ENCODE data around the gene KRTAP10-11. TPM values are rescaled to one million over a fixed set of nuclear protein-coding genes. Genes with fewer than 3 reads are reported as not detected.

The KRTAP10-11 gene
- total RNA-seq, 5 donors from 2014 or later (not counting 1 experiment from before 2014, with no cell fraction given), result not detected

GRCh38 chr21:44670642-44671432, 24.6 kb downstream of the KRTAP10-11 start:
- ATAC-seq (replicated peaks in 1 of 4) (no peak), DNase-seq (no peak)
- Histone ChIP-seq H3K9me3 (peaks cover 4% of the 10 kb centered on the region), H3K4me3 (ENCODE audit: control insufficient read depth in 1 of 2, extremely low read depth in 1 of 2, low read length in 1 of 2) (no peak overlapping the region), H3K27me3 (replicated peaks in 1 of 2; ENCODE audit: control insufficient read depth in 2 of 2, extremely low read depth in 1 of 2, insufficient read depth in 2 of 2, low read length in 1 of 2) (peaks cover 0 to 7% of the 10 kb centered on the region in 2 experiments), H3K4me1 (ENCODE audit: control insufficient read depth in 1 of 2, extremely low read depth in 1 of 2, insufficient read depth in 2 of 2, low read length in 2 of 2) (no peaks in the 10 kb centered on the region), H3K27ac (ENCODE audit: low read length) (no peak overlapping the region), H3K36me3 (ENCODE audit: control insufficient read depth in 2 of 2, extremely low read depth in 1 of 2, insufficient read depth in 1 of 2, low read length in 1 of 2) (no peaks in the 10 kb centered on the region)
- H3K9me3 Mint-ChIP-seq, result peaks cover 8 to 41% (median 20%) of the 10 kb centered on the region in 3 donors
- WGBS (ENCODE audit: insufficient coverage), result 90% methylated on average over 3 of the region's 3 CpGs
- H3K27ac Mint-ChIP-seq, result no peak overlapping the region
- H3K27me3 Mint-ChIP-seq, result peaks cover 0 to 7% of the 10 kb centered on the region in 2 donors
- H3K36me3 Mint-ChIP-seq, result peaks cover 11% of the 10 kb centered on the region
- H3K4me3 Mint-ChIP-seq, result no peak overlapping the region
- ChIA-PET POLR2A (no interaction called here), CTCF (no interaction called here)
- H3K4me1 Mint-ChIP-seq, result peaks cover 0 to 1% (median 0%) of the 10 kb centered on the region in 3 donors

- CTCF ChIA-PET, result no interaction called here
- no peak for ATAC-seq (replicated peaks in 1 of 4)
- Histone ChIP-seq H3K36me3 (ENCODE audit: control insufficient read depth in 2 of 2, extremely low read depth in 1 of 2, insufficient read depth in 1 of 2, low read length in 1 of 2) (no peaks in the 10 kb centered on the region), H3K27me3 (replicated peaks in 1 of 2; ENCODE audit: control insufficient read depth in 2 of 2, extremely low read depth in 1 of 2, insufficient read depth in 2 of 2, low read length in 1 of 2) (peaks cover 0 to 7% of the 10 kb centered on the region in 2 experiments), H3K9me3 (peaks cover 4% of the 10 kb centered on the region), H3K27ac (ENCODE audit: low read length) (no peak overlapping the region), H3K4me1 (ENCODE audit: control insufficient read depth in 1 of 2, extremely low read depth in 1 of 2, insufficient read depth in 2 of 2, low read length in 2 of 2) (no peaks in the 10 kb centered on the region), H3K4me3 (ENCODE audit: control insufficient read depth in 1 of 2, extremely low read depth in 1 of 2, low read length in 1 of 2) (no peak overlapping the region)
- Mint-ChIP-seq H3K9me3 (peaks cover 9 to 41% (median 20%) of the 10 kb centered on the region in 3 donors), H3K4me3 (no peak overlapping the region), H3K27me3 (peaks cover 0 to 2% of the 10 kb centered on the region in 2 donors), H3K36me3 (peaks cover 11% of the 10 kb centered on the region), H3K4me1 (no peaks in the 10 kb centered on the region), H3K27ac (no peak overlapping the region)
- POLR2A ChIA-PET, result no interaction called here
- no CpG with 5 or more reads among the region's 1 CpG for WGBS (ENCODE audit: insufficient coverage)
- DNase-seq, result no peak
These were observed 25.7 kb downstream of the KRTAP10-11 start for GRCh38 chr21:44671911-44672310.

GRCh38 chr21:44677881-44678280, 31.7 kb downstream of the KRTAP10-11 start:
- 95% methylated on average over 3 of the region's 13 CpGs for WGBS (ENCODE audit: insufficient coverage)
- Histone ChIP-seq H3K27ac (ENCODE audit: low read length) (no peak overlapping the region), H3K9me3 (peaks cover 4% of the 10 kb centered on the region), H3K4me3 (ENCODE audit: control insufficient read depth in 1 of 2, extremely low read depth in 1 of 2, low read length in 1 of 2) (no peak overlapping the region), H3K4me1 (ENCODE audit: control insufficient read depth in 1 of 2, extremely low read depth in 1 of 2, insufficient read depth in 2 of 2, low read length in 2 of 2) (no peaks in the 10 kb centered on the region), H3K36me3 (ENCODE audit: control insufficient read depth in 2 of 2, extremely low read depth in 1 of 2, insufficient read depth in 1 of 2, low read length in 1 of 2) (no peaks in the 10 kb centered on the region), H3K27me3 (replicated peaks in 1 of 2; ENCODE audit: control insufficient read depth in 2 of 2, extremely low read depth in 1 of 2, insufficient read depth in 2 of 2, low read length in 1 of 2) (no peaks in the 10 kb centered on the region)
- Mint-ChIP-seq H3K4me3 (no peak overlapping the region), H3K27me3 (peaks cover 0 to 4% of the 10 kb centered on the region in 2 donors), H3K9me3 (peaks cover 3 to 17% (median 8%) of the 10 kb centered on the region in 3 donors), H3K27ac (no peak overlapping the region), H3K4me1 (no peaks in the 10 kb centered on the region), H3K36me3 (peaks cover 2% of the 10 kb centered on the region)
- POLR2A ChIA-PET, result no interaction called here
- DNase-seq, result no peak
- no peak for ATAC-seq (replicated peaks in 1 of 4)
- CTCF ChIA-PET, result no interaction called here

GRCh38 chr21:44681152-44681551, 34.9 kb downstream of the KRTAP10-11 start:
- Mint-ChIP-seq H3K27me3 (peaks cover 6 to 8% of the 10 kb centered on the region in 2 donors), H3K9me3 (no peaks in the 10 kb centered on the region), H3K27ac (no peak overlapping the region), H3K4me1 (peaks cover 0 to 6% (median 3%) of the 10 kb centered on the region in 3 donors), H3K4me3 (no peak overlapping the region), H3K36me3 (no peaks in the 10 kb centered on the region)
- ATAC-seq (replicated peaks in 1 of 4), result no peak
- H3K27ac ChIP-seq (ENCODE audit: low read length), result no peak overlapping the region
- ChIA-PET CTCF (no interaction called here), POLR2A (no interaction called here)
- no peaks in the 10 kb centered on the region for H3K9me3 ChIP-seq
- H3K4me3 ChIP-seq (ENCODE audit: control insufficient read depth in 1 of 2, extremely low read depth in 1 of 2, low read length in 1 of 2), result no peak overlapping the region
- no peaks in the 10 kb centered on the region for H3K36me3 ChIP-seq (ENCODE audit: control insufficient read depth in 2 of 2, extremely low read depth in 1 of 2, insufficient read depth in 1 of 2, low read length in 1 of 2)
- H3K4me1 ChIP-seq (ENCODE audit: control insufficient read depth in 1 of 2, extremely low read depth in 1 of 2, insufficient read depth in 2 of 2, low read length in 2 of 2), result no peaks in the 10 kb centered on the region
- H3K27me3 ChIP-seq (replicated peaks in 1 of 2; ENCODE audit: control insufficient read depth in 2 of 2, extremely low read depth in 1 of 2, insufficient read depth in 2 of 2, low read length in 1 of 2), result peaks cover 0 to 2% of the 10 kb centered on the region in 2 experiments
- DNase-seq, result no peak
- WGBS (ENCODE audit: insufficient coverage), result 83% methylated on average over 7 of the region's 11 CpGs

- H3K9me3 ChIP-seq, result no peaks in the 10 kb centered on the region
- H3K4me3 Mint-ChIP-seq, result no peak within 1 kb of the TSS
- no peak for ATAC-seq (replicated peaks in 1 of 4)
- DNase-seq, result no peak
- peaks cover 10 to 14% of the 10 kb centered on the region in 2 donors for H3K27me3 Mint-ChIP-seq
- no peak within 1 kb of the TSS for H3K4me3 ChIP-seq (ENCODE audit: control insufficient read depth in 1 of 2, extremely low read depth in 1 of 2, low read length in 1 of 2)
- peaks cover 2 to 9% (median 3%) of the 10 kb centered on the region in 3 donors for H3K4me1 Mint-ChIP-seq
- no peak within 1 kb of the TSS for H3K27ac Mint-ChIP-seq
- WGBS (ENCODE audit: insufficient coverage), result 83% methylated on average over 19 of the region's 23 CpGs
- no peaks in the 10 kb centered on the region for H3K9me3 Mint-ChIP-seq
- CTCF ChIA-PET, result no interaction called here
- POLR2A ChIA-PET, result no interaction called here
- H3K4me1 ChIP-seq (ENCODE audit: control insufficient read depth in 1 of 2, extremely low read depth in 1 of 2, insufficient read depth in 2 of 2, low read length in 2 of 2), result no peaks in the 10 kb centered on the region
- H3K27me3 ChIP-seq (replicated peaks in 1 of 2; ENCODE audit: control insufficient read depth in 2 of 2, extremely low read depth in 1 of 2, insufficient read depth in 2 of 2, low read length in 1 of 2), result peaks cover 0 to 10% of the 10 kb centered on the region in 2 experiments
- H3K36me3 ChIP-seq (ENCODE audit: control insufficient read depth in 2 of 2, extremely low read depth in 1 of 2, insufficient read depth in 1 of 2, low read length in 1 of 2), result no peaks in the 10 kb centered on the region
- no peak within 1 kb of the TSS for H3K27ac ChIP-seq (ENCODE audit: low read length)
- H3K36me3 Mint-ChIP-seq, result no peaks in the 10 kb centered on the region
These were observed 35.8 kb downstream of the KRTAP10-11 start, which contains the start of gene KRTAP12-1 for GRCh38 chr21:44681861-44682579. KRTAP12-1 (minus strand) TSS chr21:44682163; CDS start chr21:44682123, 40 bp downstream.

GRCh38 chr21:44682580-44683151, 36.5 kb downstream of the KRTAP10-11 start:
- ATAC-seq (replicated peaks in 1 of 4) (no peak), DNase-seq (no peak)
- ChIA-PET CTCF (no interaction called here), POLR2A (no interaction called here)
- H3K36me3 Mint-ChIP-seq, result no peaks in the 10 kb centered on the region
- WGBS (ENCODE audit: insufficient coverage), result 86% methylated on average over 12 of the region's 15 CpGs
- Histone ChIP-seq H3K4me1 (ENCODE audit: control insufficient read depth in 1 of 2, extremely low read depth in 1 of 2, insufficient read depth in 2 of 2, low read length in 2 of 2) (no peaks in the 10 kb centered on the region), H3K36me3 (ENCODE audit: control insufficient read depth in 2 of 2, extremely low read depth in 1 of 2, insufficient read depth in 1 of 2, low read length in 1 of 2) (no peaks in the 10 kb centered on the region), H3K27me3 (replicated peaks in 1 of 2; ENCODE audit: control insufficient read depth in 2 of 2, extremely low read depth in 1 of 2, insufficient read depth in 2 of 2, low read length in 1 of 2) (peaks cover 0 to 16% of the 10 kb centered on the region in 2 experiments), H3K9me3 (no peaks in the 10 kb centered on the region), H3K4me3 (ENCODE audit: control insufficient read depth in 1 of 2, extremely low read depth in 1 of 2, low read length in 1 of 2) (no peak overlapping the region), H3K27ac (ENCODE audit: low read length) (no peak overlapping the region)
- no peak overlapping the region for H3K27ac Mint-ChIP-seq
- H3K27me3 Mint-ChIP-seq, result peaks cover 10 to 19% of the 10 kb centered on the region in 2 donors
- no peak overlapping the region for H3K4me3 Mint-ChIP-seq
- peaks cover 2 to 9% (median 3%) of the 10 kb centered on the region in 3 donors for H3K4me1 Mint-ChIP-seq
- H3K9me3 Mint-ChIP-seq, result no peaks in the 10 kb centered on the region

Measured in T-cell (primary cell).